ENCODE measurements around the gene POU5F2.
A peak's percentile ranks its signal among the peaks of the same experiment; 100 is the strongest.

POU5F2 gene, protein sequence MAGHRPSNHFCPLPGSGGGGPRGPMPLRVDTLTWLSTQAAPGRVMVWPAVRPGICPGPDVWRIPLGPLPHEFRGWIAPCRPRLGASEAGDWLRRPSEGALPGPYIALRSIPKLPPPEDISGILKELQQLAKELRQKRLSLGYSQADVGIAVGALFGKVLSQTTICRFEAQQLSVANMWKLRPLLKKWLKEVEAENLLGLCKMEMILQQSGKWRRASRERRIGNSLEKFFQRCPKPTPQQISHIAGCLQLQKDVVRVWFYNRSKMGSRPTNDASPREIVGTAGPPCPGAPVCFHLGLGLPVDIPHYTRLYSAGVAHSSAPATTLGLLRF

GRCh38 chr5:93741136-93741811 lies at the start of gene POU5F2:
Gene POU5F2, minus strand, starts transcription at chr5:93741600. Its CDS starts 37 bp downstream, at chr5:93741563.
- no peak for DNase-seq

DNA sequence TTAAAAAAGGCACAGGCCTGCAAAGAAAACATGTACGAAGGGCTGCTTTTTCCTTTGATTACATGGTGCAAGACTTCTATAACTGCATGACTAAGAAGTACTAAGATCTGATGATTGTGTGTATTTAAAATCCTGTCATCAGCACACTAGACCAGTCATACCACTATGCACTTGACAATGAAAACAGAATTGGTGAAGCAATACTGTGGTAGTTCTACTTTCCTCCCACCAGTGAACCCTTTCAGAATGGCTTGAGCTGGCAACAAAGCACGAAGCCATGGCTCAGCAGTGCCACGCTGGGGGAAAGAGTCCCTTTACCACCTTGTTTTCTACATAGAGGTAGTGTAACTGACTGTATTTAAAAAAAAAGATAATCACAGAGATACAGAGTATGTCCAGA lies 49.0 kb upstream of the POU5F2 start:
- no peak for DNase-seq

GRCh38 chr5:93789173-93790067 lies 48.0 kb upstream of the POU5F2 start:
- no peak for DNase-seq

GRCh38 chr5:93787598-93787997 lies 46.2 kb upstream of the POU5F2 start:
- DNase-seq, result no peak

- DNase-seq, result no peak
These were observed 44.1 kb upstream of the POU5F2 start for GRCh38 chr5:93785475-93785874.

DNA sequence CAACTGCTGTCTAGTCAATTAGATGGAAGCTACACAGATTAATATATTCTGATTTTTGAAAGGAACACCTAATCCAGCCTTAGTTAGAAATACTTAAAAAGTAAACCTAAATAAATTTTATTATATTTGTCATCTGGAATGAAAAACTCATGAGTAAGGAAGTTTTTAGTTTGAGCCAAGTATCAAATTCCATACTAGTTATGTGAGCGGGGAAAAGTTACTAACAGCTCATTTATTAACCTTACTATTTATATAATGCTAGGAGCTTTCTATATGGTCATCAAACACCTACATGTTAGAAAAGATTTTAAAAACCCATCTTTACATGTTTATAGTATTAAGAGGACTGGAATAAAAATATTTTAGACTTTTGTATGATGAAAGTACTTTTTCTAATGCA lies 41.6 kb upstream of the POU5F2 start:
- DNase-seq, result no peak

GRCh38 chr5:93777620-93778019 lies 36.2 kb upstream of the POU5F2 start:
- no peak for DNase-seq

DNA sequence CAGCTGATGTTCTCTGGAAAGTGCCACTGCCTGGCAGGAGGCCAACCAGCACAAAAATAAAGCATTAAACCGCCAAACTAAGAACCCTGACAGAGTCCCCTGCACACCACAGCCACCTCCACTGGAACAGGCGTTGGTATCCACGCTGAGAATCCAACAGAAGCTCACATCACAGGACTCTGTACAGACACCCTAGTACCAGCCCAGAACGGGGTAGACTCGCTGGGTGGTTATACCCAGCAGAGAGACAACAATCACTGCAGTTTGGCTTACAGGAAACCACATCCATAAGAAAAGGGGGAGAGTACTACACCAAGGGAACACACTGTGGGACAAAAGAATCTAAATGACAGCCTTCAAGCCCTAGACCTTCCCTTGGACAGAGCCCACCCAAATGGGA lies 15.0 kb upstream of the POU5F2 start:
- no peak for DNase-seq

DNA sequence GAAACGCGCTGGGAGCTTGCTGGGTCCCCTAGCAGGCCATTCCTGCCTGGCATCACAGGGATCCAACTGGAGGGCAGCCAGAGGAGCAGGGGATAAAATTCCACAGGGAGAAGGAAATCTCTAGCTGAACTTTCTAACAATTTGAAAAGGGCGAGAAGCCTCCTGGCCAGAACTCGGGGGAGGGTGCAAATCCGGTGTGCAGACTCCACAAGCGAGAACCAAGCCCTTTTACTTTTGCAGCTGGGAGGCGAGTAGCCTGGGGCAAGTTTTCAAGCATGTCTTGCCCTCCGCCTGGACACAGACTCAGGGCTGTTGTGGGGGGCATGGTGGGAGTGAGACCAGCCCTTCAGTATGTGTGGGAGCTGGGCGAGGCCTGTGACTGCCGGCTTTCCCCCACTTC lies 14.3 kb upstream of the POU5F2 start:
- no peak for DNase-seq

DNA sequence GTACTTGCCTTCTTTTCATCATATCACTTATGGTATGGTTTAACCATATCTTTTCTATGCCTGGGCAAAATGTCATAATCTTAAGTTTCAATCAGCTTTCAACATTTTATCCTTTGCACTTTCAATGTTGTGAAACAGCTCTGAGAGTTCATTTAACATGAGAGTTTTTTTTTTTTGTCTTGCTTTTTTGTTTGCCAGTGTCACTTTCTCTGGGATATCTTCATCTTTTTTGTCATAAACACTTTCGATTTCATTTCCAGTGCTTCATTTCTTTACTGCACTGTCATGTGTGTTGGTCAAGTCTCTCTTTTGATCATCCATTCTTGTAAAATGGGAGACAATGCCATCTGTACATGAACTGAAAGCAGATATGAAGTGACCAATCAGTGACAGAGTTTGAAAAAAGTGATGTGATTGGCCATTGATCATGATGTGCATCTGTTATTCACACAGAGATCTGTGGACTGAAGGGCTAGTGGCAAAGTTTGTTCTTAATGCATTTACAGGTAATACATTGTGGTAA lies 7.5 kb upstream of the POU5F2 start:
- DNase-seq, result no peak

DNA sequence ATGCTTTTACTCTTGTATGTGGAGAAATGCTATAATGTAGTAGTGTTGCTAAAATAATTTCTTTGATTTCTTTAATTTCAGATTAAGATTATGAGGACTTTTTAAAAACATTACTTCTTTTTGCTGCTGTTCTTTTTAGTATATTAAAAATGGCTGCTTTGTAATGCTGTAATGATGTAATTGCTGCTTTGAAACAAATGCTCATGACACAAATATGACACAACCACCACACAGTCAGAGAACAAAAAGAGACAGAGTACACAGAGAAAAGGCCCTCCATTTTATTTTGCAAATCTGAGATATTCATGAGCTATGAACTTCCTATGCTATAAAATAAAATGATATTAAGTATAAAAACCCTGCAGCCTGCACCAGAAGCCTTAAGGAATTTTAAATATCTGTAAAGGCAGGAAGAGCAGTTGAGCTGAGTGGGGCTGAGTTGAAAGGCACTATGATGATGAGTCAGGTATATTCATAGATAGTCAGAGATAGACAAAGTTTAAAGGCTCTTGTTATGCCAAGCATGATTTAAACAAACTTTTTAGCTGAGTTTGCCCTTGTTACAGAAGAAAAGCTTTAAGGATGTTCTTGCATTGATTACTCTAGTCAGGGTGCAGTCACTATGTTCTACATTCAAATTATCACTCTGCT lies 5.1 kb upstream of the POU5F2 start:
- no peak for DNase-seq

DNA sequence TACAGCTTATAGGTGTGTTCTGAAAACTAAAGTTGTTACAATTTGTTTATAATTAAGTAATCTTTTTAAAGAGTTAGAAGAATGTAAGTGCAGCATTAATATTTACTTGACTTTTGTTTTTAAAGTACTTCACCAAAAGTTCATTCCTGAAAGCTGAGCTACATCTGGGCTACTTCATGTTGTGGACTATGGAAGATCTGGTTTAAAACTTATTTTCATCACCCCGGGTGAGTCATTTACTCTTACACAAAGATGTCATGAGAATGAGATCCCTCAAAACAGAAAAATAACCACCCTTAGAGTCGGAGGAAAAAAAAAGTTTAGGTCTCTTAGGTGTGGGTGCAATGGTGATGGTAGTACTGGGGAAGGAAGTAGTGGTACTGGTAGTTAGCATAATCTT lies 5.1 kb downstream of the POU5F2 start:
- DNase-seq, result no peak

DNA sequence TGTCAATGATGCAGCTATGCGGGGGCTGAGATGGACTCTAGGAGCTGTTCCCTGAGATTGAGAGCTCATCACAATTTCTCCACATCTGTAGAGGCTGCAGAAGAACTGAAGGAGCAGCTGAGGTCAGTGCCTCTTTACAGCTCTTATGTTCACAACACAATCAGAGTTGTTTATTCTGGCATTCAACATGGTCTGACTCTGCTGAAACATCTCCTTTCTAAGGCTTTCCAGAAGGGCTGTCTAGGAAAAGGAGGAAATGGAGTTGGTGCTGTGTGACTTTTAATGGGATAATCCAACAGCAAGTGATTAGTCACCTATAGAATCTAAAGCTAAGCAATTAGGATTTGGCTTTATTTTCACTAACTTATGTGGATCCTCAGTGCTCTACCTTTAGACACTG lies 6.0 kb downstream of the POU5F2 start:
- DNase-seq, result no peak

DNA sequence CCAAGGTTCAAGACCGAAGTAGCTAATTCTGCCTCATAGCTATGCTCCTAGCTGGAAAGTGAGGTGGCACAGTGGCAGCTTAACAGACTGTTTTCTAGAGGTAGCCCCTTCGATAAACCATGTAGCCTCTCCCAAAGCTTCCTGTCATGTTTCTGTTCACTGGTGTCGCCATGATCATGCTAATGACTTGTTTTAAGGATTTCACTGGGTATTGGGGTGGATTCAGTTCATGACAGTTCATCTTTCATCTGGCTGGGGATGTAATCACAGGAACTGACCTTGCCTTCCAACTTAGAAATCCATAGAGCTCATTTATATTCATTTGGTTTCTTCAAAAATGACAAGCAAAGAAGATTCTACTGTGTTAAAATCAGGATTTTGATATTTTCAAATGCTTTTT lies 9.4 kb downstream of the POU5F2 start:
- no peak for DNase-seq

DNA sequence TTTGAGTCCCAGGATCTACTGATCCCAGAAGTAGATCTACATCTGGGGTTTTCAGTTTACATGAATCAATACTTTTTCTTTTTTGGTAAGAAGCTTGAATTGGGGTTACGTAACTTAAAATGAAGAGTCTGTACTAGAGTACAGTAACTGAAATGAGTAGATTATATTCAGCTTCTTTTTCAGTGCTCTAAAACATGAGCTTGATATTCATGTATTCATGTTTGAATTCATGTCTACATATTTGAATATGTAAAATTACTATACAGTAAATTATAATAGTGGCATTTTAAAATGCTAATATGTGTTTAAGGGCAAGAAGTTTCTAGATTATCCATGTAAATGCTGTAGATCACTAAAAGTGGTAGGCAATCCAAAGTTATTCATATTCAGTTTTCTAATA lies 14.8 kb downstream of the POU5F2 start:
- no peak for DNase-seq

DNA sequence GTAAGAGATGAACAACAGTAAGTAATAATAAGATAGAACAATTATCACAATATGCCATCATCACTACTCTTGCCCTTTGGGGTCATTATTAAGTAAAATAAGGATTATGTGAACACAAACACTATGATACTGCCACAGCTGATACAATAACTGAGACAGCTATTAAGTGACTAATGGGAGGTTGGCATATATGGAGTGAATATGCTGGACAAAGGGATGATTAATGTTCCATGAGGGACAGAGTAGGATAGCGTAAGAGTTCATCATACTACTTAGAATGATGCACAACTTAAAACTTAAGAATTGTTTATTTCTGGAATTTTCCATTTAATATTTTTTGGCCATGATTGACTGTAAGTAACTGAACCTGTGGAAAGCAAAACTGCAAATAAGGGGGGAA lies 16.6 kb downstream of the POU5F2 start:
- no peak for DNase-seq

- DNase-seq, result no peak
These were observed 17.7 kb downstream of the POU5F2 start for GRCh38 chr5:93723681-93724080.

GRCh38 chr5:93723005-93723404 lies 18.4 kb downstream of the POU5F2 start:
- DNase-seq, result no peak

DNA sequence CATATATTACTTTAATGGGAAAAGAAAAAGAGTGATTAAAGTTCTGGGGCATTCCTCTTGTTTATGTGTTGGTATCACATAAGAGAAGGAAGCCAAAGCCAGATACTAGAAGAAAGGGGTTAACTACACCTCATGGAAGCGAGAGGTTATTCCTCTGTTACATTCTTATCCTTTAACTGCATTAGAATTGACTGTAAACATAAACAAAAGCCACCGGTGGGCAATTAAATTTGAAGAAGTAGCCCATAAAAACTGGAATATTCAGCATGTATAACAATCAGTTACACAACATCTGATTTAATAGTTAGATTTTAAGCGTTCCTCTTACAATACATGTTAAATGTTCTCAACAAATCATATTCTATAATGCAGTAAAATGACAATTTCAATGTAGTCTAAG lies 18.8 kb downstream of the POU5F2 start:
- DNase-seq, result no peak

- DNase-seq, result no peak
These were observed 19.9 kb downstream of the POU5F2 start for GRCh38 chr5:93721511-93721910.

GRCh38 chr5:93721071-93721470 lies 20.3 kb downstream of the POU5F2 start:
- DNase-seq, result no peak

DNA sequence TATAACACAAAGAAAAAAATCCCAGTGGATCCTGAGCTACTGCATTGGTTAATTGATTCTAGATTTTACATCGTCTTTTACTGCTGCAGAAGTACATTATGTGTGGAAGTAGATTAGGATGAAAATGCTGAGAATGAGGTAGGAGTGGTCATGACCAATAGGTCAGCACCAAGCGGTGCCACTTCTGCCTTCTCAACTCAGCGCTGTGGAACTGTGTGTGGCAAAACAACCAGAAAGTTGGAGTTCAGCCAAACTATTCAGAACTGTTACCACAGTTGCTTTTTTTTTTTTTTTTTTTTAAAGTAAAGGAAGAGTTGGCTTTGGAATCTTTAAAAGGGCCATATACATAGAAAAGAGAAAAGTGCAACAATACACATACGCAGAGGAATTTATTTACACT lies 24.2 kb downstream of the POU5F2 start:
- DNase-seq, result peak; percentile 27

- DNase-seq, result no peak
These were observed 24.9 kb downstream of the POU5F2 start for GRCh38 chr5:93716453-93716852.

Data from NCI-H1105 treated with DMSO at 0.1 percent for 48 hours (cell line).